Stimulated activated CD8-positive, alpha-beta memory T cell treated with anti-CD3 and anti-CD28 coated beads, Interleukin-15, amount 100 ng/mL, for 24 hours (primary cell): ENCODE results near the gene EGR1.
A peak's percentile ranks its signal among the peaks of the same experiment; 100 is the strongest.

ENCODE experiments used
- DNase-seq: peaks from one replicate; pipeline ENCODE4 v3.0.0-alpha.2; 2020; ENCODE audit warnings: low read depth

The EGR1 gene

GRCh38 chr5:138465261-138466124 lies at the start of gene EGR1:
TSS of gene EGR1 (plus strand) at chr5:138465479. CDS start at chr5:138465762, 283 bp downstream.
- peak; percentile 86 for DNase-seq

- no peak for DNase-seq
Measured at GRCh38 chr5:138418444-138418843, 46.8 kb upstream of the EGR1 start.

GRCh38 chr5:138425079-138425478 lies 40.2 kb upstream of the EGR1 start:
- DNase-seq, result no peak

- DNase-seq, result no peak
Measured at GRCh38 chr5:138435943-138436342, 29.3 kb upstream of the EGR1 start.

- no peak for DNase-seq
Measured at GRCh38 chr5:138438003-138438723, 27.1 kb upstream of the EGR1 start.

GRCh38 chr5:138438724-138439476 lies 26.4 kb upstream of the EGR1 start, which contains the start of gene REEP2:
TSS of gene REEP2 (plus strand) at chr5:138439057. CDS start at chr5:138439209, 152 bp downstream.
- DNase-seq, result no peak

GRCh38 chr5:138439477-138440158 lies 25.7 kb upstream of the EGR1 start:
- DNase-seq, result no peak

GRCh38 chr5:138440159-138441073 lies 24.9 kb upstream of the EGR1 start:
- no peak for DNase-seq

GRCh38 chr5:138441221-138441620 lies 24.1 kb upstream of the EGR1 start:
- DNase-seq, result no peak

GRCh38 chr5:138444078-138444773 lies 21.1 kb upstream of the EGR1 start:
- no peak for DNase-seq

- DNase-seq, result no peak
Measured at GRCh38 chr5:138444774-138445546, 20.3 kb upstream of the EGR1 start.

- DNase-seq, result no peak
Measured at GRCh38 chr5:138445547-138446271, 19.6 kb upstream of the EGR1 start.

- no peak for DNase-seq
Measured at GRCh38 chr5:138448070-138448469, 17.2 kb upstream of the EGR1 start.

GRCh38 chr5:138448481-138449398 lies 16.5 kb upstream of the EGR1 start:
- no peak for DNase-seq

GRCh38 chr5:138449501-138450239 lies 15.6 kb upstream of the EGR1 start:
- DNase-seq, result peak; percentile 69

- DNase-seq, result no peak
Measured at GRCh38 chr5:138450971-138451370, 14.3 kb upstream of the EGR1 start.

GRCh38 chr5:138452720-138453119 lies 12.6 kb upstream of the EGR1 start:
- DNase-seq, result no peak
